Gastroesophageal sphincter (tissue), 4 donors: ENCODE results near the gene STK32C. TPM values are rescaled to one million over a fixed set of nuclear protein-coding genes. Genes with fewer than 3 reads are reported as not detected.

Source experiments
- ATAC-seq: fragments of 150-250 bp; one replicate; pipeline ENCODE4 v1.9.1; 2016; ENCODE audit warnings: mild to moderate bottlenecking, moderate library complexity
- H3K27ac ChIP-seq, 4 donors: fragments of 200-600 bp; sonication (generic) in 3 of 4; 1 replicate in 3 of 4; 2 replicates in 1 of 4; pipeline ENCODE4 v1.5.1; 2016 to 2019
- H3K27me3 ChIP-seq: fragments of 200-600 bp; sonication (generic); one replicate; pipeline ENCODE4 v1.5.1; 2019
- H3K36me3 ChIP-seq, 2 donors: fragments of 200-600 bp; sonication (generic); one replicate each; pipeline ENCODE4 v1.5.1; 2019; ENCODE audit warnings: control low read depth in 1 of 2
- H3K4me1 ChIP-seq, 3 donors: fragments of 200-600 bp; sonication (generic); 1 replicate in 2 of 3; 2 replicates in 1 of 3; pipeline ENCODE4 v1.5.1; 2016 to 2019; ENCODE audit warnings: control low read depth in 2 of 3
- H3K4me3 ChIP-seq, 2 donors: fragments of 200-600 bp; sonication (generic); one replicate each; pipeline ENCODE4 v1.5.1; 2019; ENCODE audit warnings: mild to moderate bottlenecking in 1 of 2, moderate library complexity in 1 of 2
- H3K9me3 ChIP-seq, 3 donors: fragments of 200-600 bp; sonication (generic); one replicate each; pipeline ENCODE4 v1.5.1; 2017 to 2019; ENCODE audit warnings: control low read depth in 2 of 3
- CTCF ChIP-seq, 4 experiments: fragments of 200-600 bp in 2 of 4; fragments of 450-650 bp in 2 of 4; sonication (generic) in 1 of 4; IDR thresholded peaks; one replicate each; pipeline ENCODE4 v1.5.1; 2017 to 2019; ENCODE audit warnings: antibody characterized with exemption in 4 of 4, mild to moderate bottlenecking in 2 of 4, moderate library complexity in 2 of 4
- EP300 ChIP-seq: sonication (generic); formaldehyde crosslinking; IDR thresholded peaks from one replicate; pipeline ENCODE4 v1.6.1; 2017; ENCODE audit warnings: antibody characterized with exemption, mild to moderate bottlenecking
- POLR2A ChIP-seq, 2 donors: fragments of 450-650 bp; IDR thresholded peaks; one replicate each; pipeline ENCODE4 v1.6.1; 2017; ENCODE audit warnings: antibody characterized with exemption in 2 of 2, mild to moderate bottlenecking in 2 of 2, moderate library complexity in 1 of 2
- POLR2AphosphoS5 ChIP-seq: sonication (generic); formaldehyde crosslinking; IDR thresholded peaks from one replicate; pipeline ENCODE4 v1.6.1; 2017; ENCODE audit warnings: antibody characterized with exemption
- WGBS, 2 donors: methylation state at CpG; one replicate each; pipeline ENCODE4 v1.1.5; 2018; ENCODE audit warnings: low coverage in 1 of 2; 5-methylcytosine and 5-hydroxymethylcytosine counted together
- total RNA-seq, 4 donors: library from RNA; depleted of rRNA; stranded (reverse); fragments of >200 nt; gene quantifications; one replicate each; pipeline ENCODE4 v1.1.0, GENCODE V29; 2016

The STK32C gene
- total RNA-seq, 4 donors from 2014 or later = 3.8 to 13.0 (median 5.1) TPM

- Histone ChIP-seq H3K27ac (no peak overlapping the region), H3K27me3 (peaks cover 8% of the 10 kb centered on the region), H3K4me3 (no peak overlapping the region), H3K36me3 (no peaks in the 10 kb centered on the region), H3K4me1 (no peaks in the 10 kb centered on the region), H3K9me3 (no peaks in the 10 kb centered on the region)
- 44 to 63% methylated on average over 5 to 13 of the region's 19 CpGs for WGBS, 2 donors
- no peak for TF ChIP-seq EP300
- TF ChIP-seq CTCF (IDR thresholded peaks at IDR 0.05) = no peak
- no peak for TF ChIP-seq POLR2AphosphoS5
- TF ChIP-seq POLR2A (IDR thresholded peaks at IDR 0.05) = no peak
- ATAC-seq = no peak
Observed at GRCh38 chr10:132253092-132253687, 54.6 kb downstream of the STK32C start.

- no peaks in the 10 kb centered on the region for H3K9me3 ChIP-seq
- WGBS, 2 donors = 75 to 94% methylated on average over 3 to 7 of the region's 17 CpGs
- no peak for TF ChIP-seq POLR2A (IDR thresholded peaks at IDR 0.05)
- TF ChIP-seq POLR2AphosphoS5 = no peak
- TF ChIP-seq EP300 = no peak
- TF ChIP-seq CTCF (IDR thresholded peaks at IDR 0.05) = no peak
- no peak overlapping the region for H3K27ac ChIP-seq
- no peak for ATAC-seq
- no peak overlapping the region for H3K4me3 ChIP-seq
- no peaks in the 10 kb centered on the region for H3K36me3 ChIP-seq
- peaks cover 8% of the 10 kb centered on the region for H3K27me3 ChIP-seq
- H3K4me1 ChIP-seq = no peaks in the 10 kb centered on the region
Observed at GRCh38 chr10:132252412-132252811, 55.3 kb downstream of the STK32C start.

- no peak for ATAC-seq
- 100% methylated on average over 3 of the region's 6 CpGs; no CpG with 5 or more reads in 1 of the 2 donors for WGBS, 2 donors
- H3K4me1 ChIP-seq = no peaks in the 10 kb centered on the region
- H3K27ac ChIP-seq = no peak overlapping the region
- H3K27me3 ChIP-seq = peaks cover 8% of the 10 kb centered on the region
- no peaks in the 10 kb centered on the region for H3K36me3 ChIP-seq
- TF ChIP-seq POLR2AphosphoS5 = no peak
- no peak for TF ChIP-seq POLR2A (IDR thresholded peaks at IDR 0.05)
- no peak for TF ChIP-seq CTCF (IDR thresholded peaks at IDR 0.05)
- TF ChIP-seq EP300 = no peak
- H3K4me3 ChIP-seq = no peak overlapping the region
- no peaks in the 10 kb centered on the region for H3K9me3 ChIP-seq
Observed at GRCh38 chr10:132251928-132252327, 55.8 kb downstream of the STK32C start.

GRCh38 chr10:132250481-132251475 lies 57.0 kb downstream of the STK32C start:
- 90% methylated on average over 6 of the region's 30 CpGs; no CpG with 5 or more reads in 1 of the 2 donors for WGBS, 2 donors

GRCh38 chr10:132249824-132250375 lies 57.9 kb downstream of the STK32C start:
- H3K4me1 ChIP-seq = no peaks in the 10 kb centered on the region
- no peak for TF ChIP-seq EP300
- TF ChIP-seq POLR2A (IDR thresholded peaks at IDR 0.05) = no peak
- TF ChIP-seq CTCF (IDR thresholded peaks at IDR 0.05) = no peak
- no peak for TF ChIP-seq POLR2AphosphoS5
- 40 to 72% methylated on average over 1 to 7 of the region's 17 CpGs for WGBS, 2 donors

More at GRCh38 chr10:132250481-132251475, 57.0 kb downstream of the STK32C start:
- Histone ChIP-seq H3K27ac (no peak overlapping the region), H3K4me3 (no peak overlapping the region), H3K27me3 (peaks cover 8% of the 10 kb centered on the region), H3K4me1 (no peaks in the 10 kb centered on the region), H3K9me3 (no peaks in the 10 kb centered on the region), H3K36me3 (no peaks in the 10 kb centered on the region)
- no peak for TF ChIP-seq POLR2A (IDR thresholded peaks at IDR 0.05)
- ATAC-seq = no peak

More at GRCh38 chr10:132249824-132250375, 57.9 kb downstream of the STK32C start:
- H3K9me3 ChIP-seq = no peaks in the 10 kb centered on the region
- no peak for ATAC-seq
- H3K27me3 ChIP-seq = peaks cover 8% of the 10 kb centered on the region
- H3K27ac ChIP-seq = no peak overlapping the region
- H3K4me3 ChIP-seq = no peak overlapping the region
- no peaks in the 10 kb centered on the region for H3K36me3 ChIP-seq
